Stimulated activated CD8-positive, alpha-beta memory T cell treated with anti-CD3 and anti-CD28 coated beads, Interleukin-2, amount 100 ng/mL, for 48 hours (primary cell): ENCODE results near the gene RICTOR.

Experiments used
- DNase-seq, 2 donors: peaks; one replicate each; pipeline ENCODE4 v3.0.0-alpha.2; 2020; ENCODE audit warnings: low read depth in 2 of 2

The RICTOR gene

DNA sequence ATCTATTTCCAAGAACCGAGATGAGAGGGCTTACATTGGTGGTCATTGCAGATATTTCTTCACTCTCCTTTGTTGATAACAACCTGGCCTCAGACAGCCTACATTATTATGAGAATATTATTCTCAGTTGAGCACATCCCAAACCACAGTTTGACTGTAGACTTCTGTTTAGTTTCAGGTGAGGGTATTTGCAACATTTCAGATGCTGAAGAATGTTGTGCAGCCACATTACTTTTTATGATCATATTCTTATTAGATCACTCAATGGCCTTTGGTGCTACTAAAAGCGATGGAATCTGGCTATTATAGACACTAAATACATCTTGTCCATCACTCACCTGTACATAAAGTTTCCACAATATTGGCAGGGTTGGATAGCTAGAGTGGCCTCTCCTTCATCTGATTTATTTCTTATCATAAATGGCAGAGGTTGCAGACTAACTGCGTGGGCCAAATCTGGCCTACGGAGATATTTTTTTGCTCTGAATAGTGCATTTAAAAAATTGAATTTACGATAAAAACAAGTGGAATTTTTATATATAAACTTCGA, 26.2 kb upstream of the RICTOR start:
- DNase-seq: no peak

DNA sequence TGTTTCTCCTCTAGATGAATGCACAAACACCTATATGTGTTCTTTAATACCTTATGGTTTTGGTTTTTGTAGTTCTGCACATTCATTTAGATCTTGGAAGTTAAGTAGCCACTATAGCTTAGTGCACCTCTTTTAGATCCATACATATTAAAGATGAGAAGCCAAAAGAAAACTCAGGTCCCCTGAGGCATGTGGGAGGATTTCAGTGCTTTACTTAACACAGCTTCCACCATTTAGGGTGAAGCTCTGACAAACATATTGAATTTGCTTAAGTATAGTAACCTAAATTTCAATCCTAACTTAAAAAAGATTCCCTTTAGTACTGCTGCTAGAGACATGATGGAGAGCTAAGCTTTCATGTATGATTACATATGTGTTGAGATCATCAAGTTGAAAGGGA, 25.6 kb upstream of the RICTOR start:
- DNase-seq: no peak

DNA sequence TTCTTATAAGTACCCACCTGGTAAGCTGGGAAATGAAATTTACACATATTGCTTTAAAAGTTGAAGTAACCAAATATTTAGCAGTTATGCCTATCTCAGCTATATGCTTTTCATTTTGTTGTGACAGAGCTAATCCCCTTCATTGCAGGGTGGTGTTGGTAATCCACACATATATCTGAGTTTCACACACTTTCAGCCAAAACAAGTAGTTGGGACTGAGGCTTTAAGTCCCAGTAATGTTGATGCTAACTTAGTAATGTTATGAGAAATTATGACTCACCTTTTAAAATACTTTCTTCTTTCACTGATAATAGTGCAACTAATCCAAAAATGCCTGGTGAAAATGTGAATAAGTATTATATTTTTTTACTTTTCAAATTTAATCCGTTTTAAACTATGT, 19.2 kb upstream of the RICTOR start:
- DNase-seq: no peak

GRCh38 chr5:39092581-39093351, 18.6 kb upstream of the RICTOR start:
- DNase-seq: no peak

GRCh38 chr5:39091940-39092580, 17.9 kb upstream of the RICTOR start:
- DNase-seq: no peak

DNA sequence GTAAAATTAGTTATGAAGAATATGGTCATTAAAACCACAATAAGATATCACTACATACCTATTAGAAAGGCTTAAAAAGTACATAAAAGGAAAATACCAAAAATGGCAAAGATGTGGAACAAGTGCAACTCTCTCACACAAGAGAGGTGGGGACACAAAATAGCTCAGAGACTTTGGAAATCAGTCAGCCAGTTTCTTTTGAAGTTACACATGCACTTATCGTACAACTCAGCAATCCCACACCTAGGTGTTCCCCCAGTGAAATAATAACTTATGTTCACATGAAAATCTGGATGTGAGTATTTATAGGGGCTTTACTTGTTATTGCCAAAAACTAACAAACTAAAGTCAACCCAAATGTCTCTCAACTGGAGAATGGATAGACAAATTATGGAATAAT, 9.8 kb upstream of the RICTOR start:
- DNase-seq: no peak

DNA sequence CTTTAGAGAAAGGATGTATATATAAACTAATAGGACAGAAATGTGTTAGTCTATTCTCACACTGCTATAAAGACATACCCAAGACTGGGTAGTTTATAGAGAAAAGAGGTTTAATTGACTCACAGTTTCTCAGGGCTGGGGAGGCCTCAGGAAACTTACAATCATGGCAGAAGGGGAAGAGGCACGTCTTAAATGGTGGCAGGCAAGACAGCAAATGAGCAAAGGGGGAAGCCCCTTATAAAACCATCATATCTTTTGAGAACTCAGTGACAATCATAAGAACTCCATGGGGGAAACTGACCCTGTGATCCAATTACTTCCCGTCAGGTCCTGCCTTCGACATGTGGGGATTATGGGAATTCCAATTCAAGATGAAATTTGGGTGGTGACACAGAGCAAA, 8.8 kb upstream of the RICTOR start:
- no peak for DNase-seq

GRCh38 chr5:39080597-39081204, 6.5 kb upstream of the RICTOR start:
- no peak for DNase-seq

GRCh38 chr5:39080168-39080567, 6.0 kb upstream of the RICTOR start:
- no peak for DNase-seq

DNA sequence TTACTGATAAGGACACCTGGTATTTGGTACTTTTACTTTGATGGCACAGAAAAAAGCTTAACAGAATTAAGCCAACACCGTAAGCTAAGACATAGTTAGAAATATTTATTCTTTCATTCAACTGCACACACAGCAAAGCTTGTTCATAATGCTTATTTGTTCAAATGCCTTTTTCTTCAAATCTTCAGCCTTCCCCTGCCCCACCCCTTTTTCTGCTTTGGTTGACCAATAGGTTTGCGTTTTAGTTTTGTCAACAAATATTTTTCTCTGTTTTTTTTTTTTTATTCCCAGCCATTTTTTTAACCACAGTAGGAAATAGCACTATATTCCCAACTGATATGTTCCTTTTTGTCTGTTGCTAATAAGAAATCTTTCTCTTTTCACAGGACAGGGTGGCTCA, 4.9 kb upstream of the RICTOR start:
- no peak for DNase-seq

GRCh38 chr5:39076757-39077728, 2.8 kb upstream of the RICTOR start:
- no peak for DNase-seq

- DNase-seq: no peak
These were observed 2.0 kb upstream of the RICTOR start for GRCh38 chr5:39076101-39076756.

- peak in 1 of 2 donors; percentile 22 for DNase-seq
These were observed 507 bp downstream of the RICTOR start for GRCh38 chr5:39073767-39074016.

- DNase-seq: peak; percentile 29 to 44
These were observed 1.1 kb downstream of the RICTOR start for GRCh38 chr5:39072925-39073766.

- no peak for DNase-seq
These were observed 6.1 kb downstream of the RICTOR start for GRCh38 chr5:39068099-39068498.

- DNase-seq: no peak
These were observed 9.7 kb downstream of the RICTOR start for GRCh38 chr5:39064450-39064849.

DNA sequence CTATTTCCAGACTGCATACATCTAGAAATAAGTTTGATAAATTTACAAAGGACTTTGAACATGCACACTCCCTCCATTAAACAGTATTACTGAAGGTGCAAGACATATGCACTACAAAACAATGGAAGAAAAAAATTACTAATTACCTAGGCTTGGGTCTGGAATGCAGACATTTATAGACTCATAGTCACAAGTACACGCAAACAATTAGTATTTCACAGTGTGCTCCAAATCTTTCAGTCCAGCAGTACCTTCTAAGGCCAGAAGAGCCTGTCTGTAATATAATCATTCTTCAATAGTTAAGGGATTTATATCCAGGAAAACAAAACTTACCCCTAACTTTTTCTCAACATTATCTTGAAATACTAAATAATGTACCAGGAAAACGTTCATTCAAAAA, 11.2 kb downstream of the RICTOR start:
- DNase-seq: no peak

DNA sequence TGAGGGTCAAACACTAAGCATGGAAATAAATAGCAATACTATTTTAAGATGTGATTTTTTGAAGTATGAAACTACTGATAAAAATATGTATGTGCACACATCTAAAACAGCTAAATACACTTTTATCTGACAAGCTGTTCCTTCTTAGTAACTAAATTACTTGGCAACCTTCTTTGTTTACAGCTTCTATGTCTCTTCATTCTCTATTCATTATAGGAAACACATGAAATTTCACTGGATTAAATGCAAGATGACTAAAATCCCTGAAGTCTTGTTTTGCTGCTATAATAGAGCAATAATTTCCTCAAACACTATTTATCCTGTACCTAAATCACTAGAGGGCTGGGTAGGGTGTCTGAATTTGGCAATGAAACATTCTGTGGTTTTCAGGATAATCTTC, 11.7 kb downstream of the RICTOR start:
- DNase-seq: no peak

GRCh38 chr5:39062104-39062503, 12.1 kb downstream of the RICTOR start:
- no peak for DNase-seq

DNA sequence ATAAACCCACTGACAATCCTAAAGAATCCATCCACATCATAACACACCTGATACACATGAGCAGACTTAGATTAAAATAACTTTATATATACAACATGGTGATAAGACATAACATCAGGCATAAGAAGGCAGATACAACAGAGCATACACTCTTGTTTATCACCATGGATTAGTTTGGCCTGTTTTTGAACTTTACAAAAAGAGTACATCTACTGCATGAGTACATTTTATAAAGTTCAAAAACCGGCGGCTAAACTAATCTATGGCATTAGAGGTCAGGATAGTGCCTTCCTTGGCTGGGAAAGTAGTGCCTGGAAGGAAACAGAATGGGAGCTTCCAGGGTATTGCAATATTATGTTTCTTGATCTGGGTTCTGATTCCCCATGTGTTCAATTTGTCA, 15.1 kb downstream of the RICTOR start:
- no peak for DNase-seq
